ENCODE measurements around the gene ATG9B.
"Not testable (repeated sequence)": the region's sequence is repeated elsewhere in the genome, so short reads cannot be mapped to it uniquely, and the experiment has no call there.

ATG9B gene

DNA sequence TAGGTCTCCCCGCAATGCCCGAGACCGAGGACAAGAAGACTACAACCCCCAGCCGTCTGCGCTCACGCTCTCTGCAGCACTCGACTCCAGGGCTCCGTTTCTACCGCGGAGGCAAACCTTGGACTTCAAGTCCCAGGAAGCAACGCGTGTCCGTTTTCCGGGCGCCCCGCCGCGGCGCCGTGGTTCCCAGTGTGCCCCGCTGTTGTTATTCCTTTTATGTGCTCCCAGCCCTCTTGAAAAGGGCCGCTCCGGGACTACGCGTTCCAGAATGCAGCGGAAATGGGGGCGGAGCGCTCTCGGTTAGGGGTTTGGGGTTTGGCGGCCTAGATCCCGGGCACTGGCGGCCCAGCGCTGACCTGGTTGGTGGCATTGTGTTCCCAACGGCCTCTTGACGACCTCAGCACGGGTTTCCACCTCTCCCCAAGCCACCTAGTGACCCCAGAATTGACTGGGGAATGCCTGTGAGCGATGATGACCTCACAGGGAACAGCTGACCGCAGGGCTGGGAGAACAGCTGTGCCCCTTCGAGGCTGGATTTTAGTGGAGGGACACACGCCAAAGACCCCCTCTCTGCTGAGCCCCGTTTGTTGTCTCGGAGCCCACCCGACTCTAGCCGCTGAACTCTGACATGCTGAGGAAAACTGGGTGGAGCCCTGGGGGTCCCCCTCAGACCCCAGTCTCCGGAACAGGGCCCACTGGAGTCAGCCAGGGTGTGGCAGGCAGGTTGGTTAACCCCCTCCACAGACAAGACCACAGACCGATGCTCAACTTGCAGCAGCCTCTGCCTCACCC lies 33.9 kb upstream of the ATG9B start:
- peak; percentile 92 to 97 for DNase-seq (ENCODE audit: low read depth in 2 of 2)

DNA sequence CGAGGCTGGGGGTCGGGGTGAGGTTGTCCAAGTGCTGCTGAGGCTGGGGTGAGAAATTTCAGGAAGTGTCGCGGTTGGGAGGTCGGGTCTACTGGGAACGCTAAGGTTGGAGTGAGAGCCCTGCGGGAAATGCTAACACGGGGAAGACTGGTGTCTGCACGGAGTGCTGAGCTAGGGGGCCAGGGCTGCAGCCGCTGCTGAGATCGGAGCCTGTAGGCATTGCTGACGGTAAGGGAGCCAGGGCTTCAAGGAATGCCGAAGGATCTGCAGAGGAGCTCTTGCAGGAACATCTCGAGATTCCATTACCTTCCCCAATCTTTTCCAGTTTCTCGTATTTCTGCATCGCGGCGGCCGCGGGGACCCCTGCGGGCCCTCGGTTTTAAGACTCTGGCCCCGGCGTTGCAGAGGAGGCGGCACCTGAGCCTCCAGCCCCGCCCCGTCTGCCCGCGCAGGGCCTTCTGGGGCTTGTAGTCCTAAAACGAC lies 33.3 kb upstream of the ATG9B start, which contains the start of gene CDK5:
TSS of gene CDK5 (minus strand) at position 392 of the 483 bp plus-strand sequence. CDS start at position 343, 49 bp downstream.
- no peak for DNase-seq (ENCODE audit: low read depth in 2 of 2)

DNA sequence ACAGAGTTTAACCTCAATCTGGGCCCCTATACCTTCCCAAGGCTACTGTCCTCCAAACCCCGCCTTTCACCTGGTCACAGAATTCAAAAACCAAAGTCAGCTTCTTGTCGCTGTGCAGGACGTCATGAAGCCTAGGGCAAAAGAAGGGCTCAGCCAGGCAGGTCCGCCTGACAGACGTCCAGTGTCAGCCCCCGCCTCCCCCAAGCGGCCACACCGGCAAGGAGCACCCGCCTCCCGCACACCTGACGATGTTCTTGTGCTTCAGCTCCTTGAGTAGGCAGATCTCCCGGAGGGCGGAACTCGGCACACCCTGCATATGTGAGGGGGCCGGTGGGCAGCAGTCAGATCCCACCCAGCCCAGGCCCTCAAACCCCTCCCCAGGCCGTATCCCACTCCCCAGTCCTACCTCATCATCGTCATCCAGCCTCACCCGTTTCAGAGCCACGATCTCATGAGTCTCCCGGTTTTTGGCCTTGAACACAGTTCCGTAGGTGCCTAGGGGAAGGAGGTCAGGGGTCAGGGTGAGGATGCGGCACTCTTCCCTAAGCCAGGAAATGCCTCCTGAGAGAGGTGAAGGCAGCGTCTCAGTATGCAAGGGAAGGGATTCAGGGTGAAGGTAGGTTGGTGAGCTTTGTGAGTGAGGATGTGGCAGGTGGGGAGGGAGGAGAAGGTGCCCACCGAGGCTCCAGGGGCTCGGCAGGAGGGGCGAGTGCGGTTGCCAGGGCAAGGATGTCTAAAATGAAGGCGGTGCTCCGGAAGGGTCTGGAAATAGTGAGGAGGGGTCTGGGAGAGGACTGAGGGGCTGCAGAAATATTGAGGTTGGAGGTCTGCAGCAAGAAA lies 32.6 kb upstream of the ATG9B start:
- no peak for DNase-seq (ENCODE audit: low read depth in 2 of 2)

DNA sequence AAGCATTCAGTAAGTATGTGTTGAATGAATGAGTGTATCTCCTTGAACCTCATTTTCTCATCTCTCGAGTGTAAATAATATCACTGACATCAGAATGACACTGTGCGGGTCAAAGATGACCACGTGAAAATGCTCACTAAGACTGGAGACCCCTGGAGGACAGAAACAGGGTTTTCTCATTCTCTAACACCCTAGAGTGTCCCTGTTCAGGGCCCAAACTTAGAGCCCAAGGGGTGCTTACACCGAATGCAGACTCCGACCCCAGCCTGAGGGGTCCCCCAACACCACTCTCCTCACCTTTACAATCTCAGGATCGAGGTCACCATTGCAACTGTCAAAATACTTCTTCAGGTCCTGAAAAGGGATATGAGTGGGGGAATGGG lies 32.0 kb upstream of the ATG9B start:
- DNase-seq (ENCODE audit: low read depth in 2 of 2), result no peak

DNA sequence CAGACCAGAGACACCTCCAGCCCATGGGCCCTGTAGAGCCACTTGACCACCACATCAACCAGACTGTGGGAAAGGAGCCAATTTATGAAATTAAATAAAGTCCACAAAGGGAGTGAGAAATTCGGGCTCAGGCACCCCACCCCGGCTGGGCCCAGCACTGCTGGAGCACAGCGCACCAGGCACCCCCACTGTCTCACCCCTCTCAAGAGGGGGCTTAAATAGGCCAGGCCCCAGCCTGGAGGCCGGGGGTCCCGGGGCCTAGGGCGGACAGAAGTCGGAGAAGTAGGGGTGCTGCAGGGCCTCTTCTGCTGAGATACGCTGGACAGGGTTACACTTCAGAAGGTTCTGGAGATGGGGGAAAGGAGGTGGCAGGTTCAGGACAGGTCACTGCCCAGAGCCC lies 29.5 kb upstream of the ATG9B start:
- no peak for DNase-seq (ENCODE audit: low read depth in 2 of 2)

DNA sequence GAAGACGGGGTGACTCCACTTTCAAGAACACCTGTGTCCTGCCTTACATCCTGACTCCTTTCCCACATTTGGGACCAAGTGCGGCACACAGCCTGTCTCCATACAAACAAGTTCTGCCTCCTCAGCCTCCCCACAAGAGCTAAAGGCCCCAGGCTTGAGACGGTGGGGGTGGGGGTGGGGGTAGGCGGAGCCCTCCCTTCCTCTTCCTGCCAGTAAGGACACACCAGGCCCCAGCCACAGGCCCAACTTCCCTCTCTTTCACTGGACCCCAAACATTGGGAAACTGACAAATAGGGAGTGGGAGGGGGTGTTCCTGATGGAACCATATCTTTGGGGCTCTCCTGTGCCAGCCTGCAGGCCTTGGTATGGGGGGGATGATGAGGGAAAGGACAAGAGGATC lies 28.8 kb upstream of the ATG9B start:
- no peak for DNase-seq (ENCODE audit: low read depth in 2 of 2)

DNA sequence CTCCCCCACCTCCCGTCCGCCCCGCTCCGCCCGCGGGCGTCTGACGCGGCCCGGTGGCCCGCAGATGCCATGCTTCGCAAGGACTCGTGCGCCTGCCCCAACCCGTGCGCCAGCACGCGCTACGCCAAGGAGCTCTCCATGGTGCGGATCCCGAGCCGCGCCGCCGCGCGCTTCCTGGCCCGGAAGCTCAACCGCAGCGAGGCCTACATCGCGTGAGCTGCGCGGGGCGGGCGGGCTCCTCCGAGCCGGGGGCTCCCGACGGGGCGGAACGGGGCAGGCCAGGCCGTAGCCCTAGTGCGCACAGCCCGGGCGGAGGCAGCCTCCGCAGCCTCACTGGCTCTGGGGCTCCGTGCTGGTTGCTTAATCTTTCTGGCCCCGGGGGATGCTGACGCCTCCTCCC lies 26.8 kb upstream of the ATG9B start:
- no peak for DNase-seq (ENCODE audit: low read depth in 2 of 2)

DNA sequence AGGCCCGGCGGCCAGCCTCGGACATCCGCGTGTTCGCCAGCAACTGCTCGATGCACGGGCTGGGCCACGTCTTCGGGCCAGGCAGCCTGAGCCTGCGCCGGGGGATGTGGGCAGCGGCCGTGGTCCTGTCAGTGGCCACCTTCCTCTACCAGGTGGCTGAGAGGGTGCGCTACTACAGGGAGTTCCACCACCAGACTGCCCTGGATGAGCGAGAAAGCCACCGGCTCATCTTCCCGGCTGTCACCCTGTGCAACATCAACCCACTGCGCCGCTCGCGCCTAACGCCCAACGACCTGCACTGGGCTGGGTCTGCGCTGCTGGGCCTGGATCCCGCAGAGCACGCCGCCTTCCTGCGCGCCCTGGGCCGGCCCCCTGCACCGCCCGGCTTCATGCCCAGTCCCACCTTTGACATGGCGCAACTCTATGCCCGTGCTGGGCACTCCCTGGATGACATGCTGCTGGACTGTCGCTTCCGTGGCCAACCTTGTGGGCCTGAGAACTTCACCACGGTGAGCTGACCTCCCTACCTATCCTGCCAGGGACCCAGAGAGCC lies 24.7 kb upstream of the ATG9B start:
- no peak for DNase-seq (ENCODE audit: low read depth in 2 of 2)

DNA sequence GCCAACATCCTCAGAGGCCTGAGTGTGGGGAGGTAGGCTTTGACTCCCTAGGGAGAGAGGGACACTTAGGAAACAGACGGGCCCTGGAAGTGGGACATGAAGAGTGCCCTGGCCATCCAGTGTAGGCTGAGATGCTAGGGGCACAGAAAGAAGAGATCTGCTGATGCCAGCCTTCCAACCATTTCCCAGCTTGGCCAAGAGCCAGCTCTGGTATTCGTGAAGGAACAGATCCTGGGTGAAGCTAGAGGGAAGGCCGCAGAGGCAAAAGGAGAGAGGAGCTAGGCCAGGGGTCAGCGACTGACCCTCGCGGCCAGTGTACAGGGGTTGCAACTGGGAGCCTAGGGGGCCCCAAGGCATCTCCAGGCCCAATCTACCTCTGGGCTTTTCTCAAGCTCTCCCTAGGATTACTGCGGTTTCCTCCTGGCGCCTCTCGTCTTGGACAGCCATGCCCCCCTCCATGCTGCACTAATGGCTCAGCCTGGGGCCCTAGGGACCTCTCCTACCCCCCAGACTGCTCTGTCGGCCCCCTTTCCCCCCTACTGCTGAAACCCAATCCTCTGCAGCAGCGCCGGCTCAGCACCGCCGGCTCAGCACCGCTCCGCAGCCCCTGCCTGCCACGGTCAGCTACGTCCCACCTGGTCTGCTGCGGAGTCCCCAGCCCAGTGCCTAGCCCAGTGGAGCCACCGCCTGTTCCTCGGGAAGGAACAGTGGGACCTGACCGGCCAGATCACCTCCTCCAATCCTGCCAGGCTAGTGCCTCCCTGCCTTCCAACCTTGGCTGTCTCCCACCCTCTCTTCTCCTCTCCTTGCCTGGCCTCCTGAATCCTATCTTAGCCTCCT lies 23.9 kb upstream of the ATG9B start, which contains the start of gene ASIC3:
TSS of gene ASIC3 (plus strand) at position 556 of the 840 bp plus-strand sequence. CDS start 355 bp downstream, outside the sequence.
- no peak for DNase-seq (ENCODE audit: low read depth in 2 of 2)

DNA sequence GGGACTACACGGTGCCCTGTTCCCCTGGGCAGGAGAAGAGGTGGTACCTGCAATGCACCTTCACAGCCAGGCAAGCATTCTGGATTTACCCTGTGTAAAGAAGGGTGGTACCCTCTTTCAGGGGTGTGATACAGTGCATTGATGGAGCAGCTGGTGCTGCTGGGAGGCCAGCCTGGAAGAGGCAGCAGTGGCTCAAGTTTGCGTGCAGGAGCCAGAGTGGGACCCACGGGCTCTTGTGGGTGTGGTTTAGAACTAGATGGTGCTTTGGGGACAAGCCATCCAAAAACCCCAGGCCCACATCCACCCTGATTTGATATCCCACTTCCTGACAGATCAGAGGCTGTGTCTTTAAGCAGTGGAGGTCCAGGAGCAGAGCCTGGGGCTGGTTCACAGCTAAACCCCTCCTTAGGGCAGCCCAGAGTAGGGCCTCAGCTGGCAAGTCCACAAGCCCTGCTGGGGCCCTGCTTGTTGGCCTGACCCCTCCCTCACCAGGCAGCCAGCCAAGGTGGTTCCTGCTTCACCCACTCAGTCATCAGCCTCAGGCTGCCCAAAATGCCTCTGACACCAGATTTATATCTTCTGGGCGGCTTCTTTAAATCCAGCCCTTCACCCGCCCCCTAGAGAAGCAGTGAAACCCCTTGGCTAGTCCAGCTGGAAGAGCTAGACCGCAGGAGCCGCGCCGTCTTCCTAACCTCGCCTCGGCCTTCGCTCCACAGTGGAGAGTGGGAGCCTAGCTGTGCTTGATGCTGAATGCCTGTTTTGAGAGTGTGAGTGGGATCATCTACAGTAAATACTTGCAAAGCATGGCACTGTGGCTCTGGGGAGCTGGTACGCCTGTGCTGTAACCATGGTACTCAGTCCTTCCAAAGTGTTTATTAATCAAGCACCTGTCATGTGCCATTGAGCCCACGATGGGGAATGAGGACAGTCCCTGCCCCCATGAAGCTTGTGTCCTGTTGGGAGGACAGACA lies 22.6 kb upstream of the ATG9B start:
- no peak for DNase-seq (ENCODE audit: low read depth in 2 of 2)

DNA sequence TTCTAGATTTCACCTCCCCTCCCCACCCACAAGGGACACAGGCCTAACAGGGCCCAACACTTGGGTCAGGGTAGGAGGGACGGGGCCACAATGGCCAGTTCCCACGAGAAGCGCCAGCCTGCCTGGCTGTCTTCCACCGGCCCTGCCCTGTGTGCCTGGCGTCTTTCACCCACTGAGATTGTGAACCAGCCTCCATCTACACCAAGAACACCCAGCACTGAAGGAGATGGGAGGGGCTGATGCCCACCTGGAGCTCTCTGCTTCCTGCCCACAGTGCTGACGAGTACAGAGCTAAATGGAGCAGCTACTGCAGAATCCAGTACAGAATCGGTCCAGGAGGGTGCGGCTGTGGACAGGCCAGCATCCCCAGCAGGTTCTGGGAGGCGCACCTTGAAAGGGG lies 21.7 kb upstream of the ATG9B start:
- no peak for DNase-seq (ENCODE audit: low read depth in 2 of 2)

DNA sequence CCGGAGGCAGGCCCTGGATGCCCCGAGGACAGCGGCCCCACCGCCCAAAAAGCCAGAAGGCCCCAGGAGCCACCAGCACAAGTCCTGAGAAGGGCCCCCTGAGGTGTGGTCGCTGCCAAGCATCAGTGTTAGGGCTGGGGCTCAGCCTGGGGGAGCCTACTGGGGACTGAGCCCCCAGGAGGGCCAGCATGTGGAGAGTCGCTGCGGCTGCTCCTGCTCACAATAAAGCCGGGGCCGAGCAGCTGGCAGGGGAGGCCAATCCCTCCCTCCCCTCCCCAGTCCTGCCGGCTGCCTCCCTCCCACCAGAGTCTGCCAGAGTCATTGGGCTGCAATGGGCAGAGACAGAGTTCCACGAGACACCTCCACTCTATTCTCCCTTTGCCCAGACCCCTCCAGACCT lies 21.0 kb upstream of the ATG9B start:
- DNase-seq (ENCODE audit: low read depth in 2 of 2), result no peak

DNA sequence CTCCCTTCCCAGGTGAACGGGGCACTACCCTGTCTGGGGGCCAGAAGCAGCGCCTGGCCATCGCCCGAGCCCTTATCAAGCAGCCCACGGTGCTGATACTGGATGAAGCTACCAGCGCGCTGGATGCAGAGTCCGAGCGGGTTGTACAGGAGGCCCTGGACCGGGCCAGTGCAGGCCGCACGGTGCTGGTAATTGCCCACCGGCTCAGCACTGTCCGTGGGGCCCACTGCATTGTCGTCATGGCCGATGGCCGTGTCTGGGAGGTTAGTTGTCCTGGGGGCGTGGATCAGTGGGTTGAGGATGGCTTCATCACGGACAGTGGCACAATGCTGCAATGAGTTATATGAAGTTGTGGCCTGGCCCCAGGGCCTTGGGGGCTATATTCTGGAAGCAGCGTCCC lies 19.7 kb upstream of the ATG9B start:
- DNase-seq (ENCODE audit: low read depth in 2 of 2), result no peak

DNA sequence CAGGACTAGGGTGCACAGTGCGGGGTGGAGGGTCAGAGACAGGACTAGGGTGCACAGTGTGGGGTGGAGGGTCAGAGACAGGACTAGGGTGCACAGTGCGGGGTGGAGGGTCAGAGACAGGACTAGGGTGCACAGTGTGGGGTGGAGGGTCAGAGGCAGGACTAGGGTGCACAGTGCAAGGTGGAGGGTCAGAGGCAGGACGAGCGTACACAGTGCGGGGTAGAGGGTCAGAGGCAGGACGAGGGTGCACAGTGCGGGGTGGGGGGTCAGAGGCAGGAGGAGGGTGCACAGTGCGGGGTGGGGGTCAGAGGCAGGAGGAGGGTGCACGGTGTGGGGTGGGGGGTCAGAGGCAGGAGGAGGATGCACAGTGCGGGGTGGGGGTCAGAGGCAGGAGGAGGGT lies 19.2 kb upstream of the ATG9B start:
- not testable (repeated sequence) for DNase-seq (ENCODE audit: low read depth in 2 of 2)

DNA sequence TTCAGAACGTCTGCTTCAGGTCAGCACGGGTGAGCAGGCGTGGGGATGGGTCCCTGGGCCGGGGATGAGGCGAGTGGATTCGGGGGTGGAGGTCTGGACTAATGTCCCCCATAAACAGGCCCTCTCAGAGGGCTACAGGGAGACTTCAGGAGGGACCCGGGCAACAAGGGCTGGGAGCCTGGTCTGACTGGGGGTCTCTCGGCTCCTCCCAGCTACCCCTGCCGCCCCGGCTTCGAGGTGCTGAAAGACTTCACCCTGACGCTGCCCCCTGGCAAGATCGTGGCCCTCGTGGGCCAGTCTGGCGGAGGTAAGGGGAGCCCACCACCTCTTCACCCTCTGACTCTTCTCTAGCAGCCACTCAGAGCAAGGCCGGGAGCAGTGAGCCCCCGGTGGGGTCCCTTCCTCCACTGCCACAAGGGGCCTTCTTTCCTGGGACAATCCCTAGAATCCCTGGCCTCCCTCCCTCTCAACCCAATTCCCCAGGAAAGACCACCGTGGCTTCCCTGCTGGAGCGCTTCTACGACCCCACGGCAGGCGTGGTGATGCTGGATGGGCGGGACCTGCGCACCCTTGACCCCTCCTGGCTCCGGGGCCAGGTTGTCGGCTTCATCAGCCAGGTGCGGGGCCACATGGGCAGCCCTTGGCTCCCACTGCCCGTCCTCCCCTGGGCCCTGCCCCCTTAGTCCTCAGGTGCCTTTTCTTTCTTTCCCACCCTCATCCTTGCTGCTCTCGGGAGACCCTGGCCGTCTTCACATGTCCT lies 16.5 kb upstream of the ATG9B start:
- no peak for DNase-seq (ENCODE audit: low read depth in 2 of 2)

DNA sequence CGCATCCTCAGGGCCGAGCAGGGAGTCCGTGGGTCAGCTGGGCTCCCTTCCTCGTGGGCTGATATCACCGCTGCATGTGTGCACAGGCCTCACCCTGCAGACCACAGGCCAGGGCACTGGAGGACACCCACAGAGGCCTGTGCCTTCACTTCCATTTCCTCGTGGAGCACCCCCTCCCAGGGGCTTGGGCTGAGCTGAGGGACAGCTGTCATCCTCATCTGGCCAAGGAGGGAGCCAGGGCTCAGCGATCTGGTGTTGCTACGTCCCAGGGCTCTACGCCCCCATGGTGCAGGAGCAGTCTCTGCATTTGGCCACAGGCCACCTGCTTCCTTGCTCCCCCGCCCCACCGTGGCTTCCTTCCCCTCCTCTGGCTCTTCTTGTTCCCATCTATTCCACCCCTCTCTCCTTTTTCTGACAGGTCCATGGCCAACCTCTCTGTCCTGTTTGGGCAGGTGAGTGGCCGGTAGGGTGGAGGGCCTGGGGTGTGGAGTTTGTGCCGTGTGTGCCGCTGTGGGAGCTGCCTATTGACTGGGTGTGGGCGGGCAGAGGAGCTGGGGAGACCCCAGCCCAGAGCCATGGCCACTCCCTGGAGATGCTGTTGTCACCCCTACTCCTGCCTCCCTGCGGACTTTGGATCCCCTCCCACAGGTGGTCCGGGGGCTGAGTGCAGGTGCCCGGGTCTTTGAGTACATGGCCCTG lies 15.7 kb upstream of the ATG9B start:
- DNase-seq (ENCODE audit: low read depth in 2 of 2), result no peak

DNA sequence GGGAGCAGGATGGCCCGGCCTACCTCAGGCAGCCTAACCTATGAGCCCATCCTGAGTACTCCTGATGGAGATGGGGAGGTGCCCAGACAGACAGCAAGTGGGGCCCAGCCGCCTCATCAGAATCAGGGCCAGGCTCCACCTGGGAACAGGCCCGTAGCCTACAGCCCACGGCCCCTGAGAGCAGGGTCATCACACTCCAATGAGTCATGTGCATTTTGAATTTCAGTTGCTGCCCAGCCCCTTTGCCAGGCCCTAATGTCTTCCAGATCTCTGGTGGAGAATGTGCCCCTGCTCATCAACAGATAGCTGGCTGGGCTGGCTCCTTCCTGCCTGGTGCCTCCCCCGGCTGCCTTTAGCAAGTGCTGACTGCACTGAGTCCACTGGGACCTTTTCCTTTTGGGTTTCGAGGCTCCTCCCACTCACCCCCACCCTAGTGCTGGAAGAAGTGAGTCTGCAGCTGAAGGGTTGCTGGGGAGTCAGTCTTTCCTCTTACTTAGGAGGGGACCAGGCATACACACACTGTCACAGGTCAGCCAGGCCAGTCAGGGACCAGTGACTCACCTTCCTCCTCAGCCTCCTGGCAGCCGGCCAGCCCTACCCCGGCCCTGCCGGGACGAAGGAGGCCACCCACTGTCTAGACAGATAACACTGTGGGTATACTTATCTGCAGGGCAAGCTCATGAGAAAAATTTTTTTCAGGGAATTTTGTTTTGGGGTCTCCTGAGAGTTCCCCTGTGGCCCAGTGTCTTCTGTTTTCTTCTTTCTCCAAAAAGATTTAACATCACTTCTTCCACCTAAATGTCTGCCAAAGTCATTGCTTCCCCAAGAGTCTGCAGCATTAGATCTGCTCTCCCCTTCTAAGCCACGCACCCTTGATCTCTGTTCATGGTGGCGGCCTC lies 14.9 kb upstream of the ATG9B start:
- peak; percentile 58 to 65 for DNase-seq (ENCODE audit: low read depth in 2 of 2)

DNA sequence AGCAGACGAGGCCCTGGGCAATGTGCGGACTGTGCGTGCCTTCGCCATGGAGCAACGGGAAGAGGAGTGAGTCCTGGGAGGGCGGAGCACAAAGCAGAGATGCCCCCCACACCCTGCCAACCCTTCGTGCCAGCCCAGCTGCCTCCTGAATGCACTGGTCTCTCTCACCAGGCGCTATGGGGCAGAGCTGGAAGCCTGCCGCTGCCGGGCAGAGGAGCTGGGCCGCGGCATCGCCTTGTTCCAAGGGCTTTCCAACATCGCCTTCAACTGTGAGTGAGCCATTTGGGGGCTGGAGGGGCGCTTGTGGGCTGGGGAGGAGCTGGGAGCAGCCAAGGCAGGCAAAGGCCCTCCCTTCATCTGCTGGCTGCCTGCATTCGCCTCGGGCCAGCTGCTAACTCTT lies 11.6 kb upstream of the ATG9B start:
- no peak for DNase-seq (ENCODE audit: low read depth in 2 of 2)

Measured in stimulated activated CD8-positive, alpha-beta memory T cell treated with anti-CD3 and anti-CD28 coated beads, Interleukin-15, amount 100 ng/mL, for 4 hours (primary cell).